Ecto neural progenitor cell (in vitro differentiated cells): Measurements from ENCODE around the gene CCR7.

ENCODE experiments used
- DNase-seq: peaks from one replicate; pipeline ENCODE4 v3.0.0-alpha.2; 2018; ENCODE audit warnings: low spot score

The CCR7 gene

GRCh38 chr17:40534371-40535189, 30.7 kb downstream of the CCR7 start:
- no peak for DNase-seq

DNA sequence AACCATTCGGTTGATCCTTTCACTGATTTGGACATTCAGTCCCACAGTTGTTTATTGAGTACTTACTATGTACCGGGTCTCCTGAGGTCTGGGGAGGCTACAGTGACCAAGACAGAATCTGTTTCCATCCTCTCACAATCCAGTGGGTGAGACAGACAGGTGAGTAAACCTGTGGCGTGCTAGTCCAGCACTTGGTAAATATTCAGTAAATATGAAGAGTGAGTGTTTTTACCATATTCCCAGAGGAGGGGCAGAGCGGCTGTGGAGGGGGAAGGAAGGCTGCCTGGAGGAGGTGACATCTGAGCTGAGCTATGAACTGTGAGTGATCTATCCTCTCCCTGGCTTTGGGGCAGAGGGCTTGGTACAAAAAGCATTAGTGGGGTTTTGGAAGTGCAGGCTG, 31.4 kb downstream of the CCR7 start:
- no peak for DNase-seq

DNA sequence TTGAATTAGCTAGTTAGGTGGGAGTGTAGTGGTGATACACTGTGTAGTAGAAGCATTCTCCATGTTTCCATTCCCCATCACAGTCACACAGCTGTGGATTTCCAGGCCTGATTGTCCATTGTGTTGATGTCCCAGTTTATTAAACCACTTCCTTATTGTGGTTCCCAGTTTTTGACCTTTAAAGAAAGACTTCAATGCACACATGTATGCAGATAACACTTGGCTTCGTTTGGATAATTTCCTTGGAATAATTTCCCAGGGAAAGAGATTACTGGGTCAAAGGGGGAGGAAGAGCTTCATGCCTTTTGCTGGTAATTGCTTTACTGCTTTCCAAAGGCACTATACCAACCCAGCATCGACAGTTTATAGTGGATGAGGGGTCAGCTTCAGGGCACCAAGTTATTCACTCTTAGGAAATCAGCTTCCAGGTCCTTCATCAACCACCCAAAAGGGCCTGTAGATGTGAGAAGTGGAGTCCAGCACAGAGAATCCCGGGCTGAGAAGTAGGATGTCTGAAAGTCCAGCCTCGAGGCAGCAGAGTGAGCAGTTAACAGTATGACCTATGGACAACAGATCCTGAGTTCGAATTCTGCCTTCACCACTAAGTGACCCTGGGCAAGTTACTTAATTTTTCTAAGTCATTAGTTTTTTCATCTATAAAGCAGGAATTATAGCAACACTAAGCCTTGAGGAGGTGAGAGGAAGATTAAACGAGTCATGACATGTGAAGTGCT, 32.6 kb downstream of the CCR7 start:
- DNase-seq = no peak

DNA sequence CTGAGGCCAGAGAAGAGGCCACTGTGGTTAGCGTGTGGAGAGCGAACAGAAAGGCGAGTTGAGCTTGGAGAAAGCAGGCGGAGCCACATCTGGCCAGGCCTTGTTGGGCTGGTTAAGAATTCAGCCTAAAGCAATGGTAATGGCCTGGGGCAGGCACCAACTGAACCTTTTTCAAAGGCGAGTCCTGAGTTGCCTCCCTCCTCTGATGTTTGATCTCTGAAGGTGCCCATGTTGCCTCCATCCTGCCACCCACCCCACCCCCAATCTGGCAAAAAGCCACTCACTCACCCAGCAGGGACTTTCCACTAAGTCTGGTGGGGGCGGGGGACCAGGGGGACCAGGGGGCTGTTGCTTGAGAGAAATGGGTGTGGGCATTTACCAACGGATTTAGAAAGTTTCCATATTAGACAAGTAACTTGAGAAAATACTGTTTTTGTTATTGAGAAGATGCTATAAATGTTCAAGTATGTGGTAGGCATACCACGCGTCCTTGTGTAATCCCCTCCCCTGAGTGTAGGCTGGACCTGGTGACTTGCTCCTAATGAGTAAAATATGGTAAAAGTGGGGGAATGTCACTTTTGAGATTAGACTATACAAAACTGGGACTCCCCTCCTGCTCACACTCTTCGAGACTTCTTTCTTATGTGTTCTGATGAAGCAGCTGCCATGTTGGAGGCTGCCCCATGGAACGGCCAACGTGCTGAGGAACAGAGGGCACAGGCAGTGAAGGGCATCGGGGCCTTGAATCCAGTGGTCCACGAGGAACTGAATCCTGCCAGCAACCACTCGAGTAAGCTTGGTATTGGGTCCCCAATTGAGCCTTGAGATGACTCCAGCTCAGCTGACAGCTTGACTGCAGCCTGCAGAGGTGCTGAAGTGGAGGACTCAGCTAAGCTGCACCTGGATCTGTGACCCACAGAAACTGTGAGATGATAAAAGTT, 34.0 kb downstream of the CCR7 start:
- no peak for DNase-seq

DNA sequence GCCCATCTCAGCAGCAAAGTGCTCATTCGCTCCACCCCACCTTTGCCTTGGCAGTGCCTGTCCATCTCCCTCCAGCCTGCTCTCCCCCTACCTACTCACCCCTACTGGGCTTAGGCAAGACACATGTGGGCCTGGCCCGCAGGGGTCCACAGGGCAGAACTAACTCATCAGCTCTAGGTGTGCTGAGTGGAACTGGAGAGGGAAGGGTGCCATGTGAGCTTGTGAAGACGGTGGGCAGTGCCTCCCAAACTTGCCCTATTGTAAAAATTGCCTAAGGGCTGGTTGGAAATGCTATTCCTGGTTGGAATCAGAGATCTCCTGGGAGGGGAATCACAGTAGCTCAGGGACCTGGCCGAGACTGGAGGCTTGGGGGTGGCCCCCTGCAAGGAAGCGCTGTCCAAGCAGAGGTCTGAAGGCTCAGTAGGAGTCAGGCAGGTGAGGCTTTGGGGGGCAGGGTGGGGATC, 34.7 kb downstream of the CCR7 start:
- DNase-seq = no peak

- no peak for DNase-seq
These were observed 35.3 kb downstream of the CCR7 start for GRCh38 chr17:40529991-40530390.

- DNase-seq = no peak
These were observed 36.4 kb downstream of the CCR7 start for GRCh38 chr17:40528692-40529417.

DNA sequence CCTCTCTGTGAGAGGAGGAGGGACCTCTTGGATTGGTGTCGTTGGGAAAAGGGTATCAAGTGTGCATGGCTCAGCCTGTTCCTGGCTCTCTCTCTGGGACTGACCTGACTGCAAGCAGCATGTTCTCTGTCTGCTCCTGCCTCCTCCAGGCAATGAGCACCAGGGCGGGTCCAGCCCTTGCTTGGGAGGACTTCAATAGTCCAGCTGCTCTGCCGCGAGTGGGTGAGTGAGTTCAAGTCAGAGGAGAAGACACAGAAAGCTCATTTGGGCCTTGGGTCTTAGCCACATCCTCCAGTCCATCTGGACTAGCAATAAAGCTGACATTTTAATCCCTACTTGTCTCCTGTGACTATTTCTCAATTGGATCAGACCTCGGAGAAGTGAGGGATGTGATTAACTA, 38.6 kb downstream of the CCR7 start:
- no peak for DNase-seq

GRCh38 chr17:40525294-40525693, 40.0 kb downstream of the CCR7 start:
- no peak for DNase-seq

DNA sequence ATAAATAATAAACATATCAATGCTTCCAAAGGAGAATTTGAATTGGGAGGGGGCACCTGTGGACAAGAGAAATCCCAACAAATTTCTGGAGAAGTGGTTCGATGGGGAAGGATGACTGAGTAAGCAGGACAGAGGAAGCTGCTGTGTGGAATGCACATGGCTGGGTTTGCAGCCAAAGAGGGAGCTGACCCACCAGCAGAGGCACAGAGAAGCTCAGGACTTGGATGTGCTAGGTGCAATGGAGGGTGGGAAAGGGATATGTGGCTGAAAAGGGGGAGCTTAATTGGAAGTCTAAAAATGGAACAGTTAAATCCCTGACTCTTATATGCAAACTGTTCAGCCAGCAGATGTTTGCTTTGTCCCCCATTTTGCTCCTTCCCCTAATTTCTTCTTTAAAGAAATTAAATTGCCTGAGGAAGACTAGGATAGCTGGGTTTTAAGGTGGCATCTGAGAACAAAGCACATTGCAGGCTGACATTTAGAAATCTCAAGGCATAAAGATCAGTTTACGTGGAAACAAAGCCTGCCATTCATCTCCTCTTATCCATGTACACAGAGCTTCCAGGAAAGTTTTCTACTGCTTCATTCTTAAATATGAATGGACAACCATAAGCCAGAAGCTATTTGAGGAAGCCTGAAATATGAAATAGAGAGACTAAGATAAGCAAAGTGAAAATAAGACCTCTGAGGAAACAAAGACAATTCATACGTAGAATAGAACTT, 40.9 kb downstream of the CCR7 start:
- no peak for DNase-seq

GRCh38 chr17:40522961-40523310, 42.3 kb downstream of the CCR7 start:
- no peak for DNase-seq

GRCh38 chr17:40522250-40522960, 42.9 kb downstream of the CCR7 start:
- DNase-seq = no peak

DNA sequence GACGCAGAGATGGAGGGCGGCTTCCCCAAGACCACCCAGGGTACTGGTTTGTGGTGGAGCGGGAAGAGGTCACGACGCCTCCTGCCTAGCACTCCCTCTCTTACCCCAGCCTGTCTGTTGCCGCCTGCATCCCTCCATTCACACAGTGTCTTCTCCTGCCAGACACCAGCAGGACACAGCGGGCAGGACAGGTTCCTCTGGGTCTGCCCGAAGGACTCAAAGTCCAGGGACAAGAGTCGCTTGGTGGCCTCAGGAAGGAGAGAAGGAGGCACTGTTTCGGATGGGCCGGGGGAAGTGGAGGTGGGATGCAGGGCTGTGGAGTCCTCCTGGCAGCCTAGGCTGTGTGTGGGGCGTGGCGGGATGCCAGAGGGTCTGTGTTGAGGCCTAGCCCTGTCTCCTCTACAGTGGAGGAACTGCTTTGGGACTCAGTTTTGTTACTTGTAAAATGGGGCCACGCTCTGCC, 44.2 kb downstream of the CCR7 start:
- DNase-seq = no peak

GRCh38 chr17:40519089-40519775, 46.0 kb downstream of the CCR7 start:
- DNase-seq = no peak

GRCh38 chr17:40518401-40519088, 46.7 kb downstream of the CCR7 start:
- no peak for DNase-seq

DNA sequence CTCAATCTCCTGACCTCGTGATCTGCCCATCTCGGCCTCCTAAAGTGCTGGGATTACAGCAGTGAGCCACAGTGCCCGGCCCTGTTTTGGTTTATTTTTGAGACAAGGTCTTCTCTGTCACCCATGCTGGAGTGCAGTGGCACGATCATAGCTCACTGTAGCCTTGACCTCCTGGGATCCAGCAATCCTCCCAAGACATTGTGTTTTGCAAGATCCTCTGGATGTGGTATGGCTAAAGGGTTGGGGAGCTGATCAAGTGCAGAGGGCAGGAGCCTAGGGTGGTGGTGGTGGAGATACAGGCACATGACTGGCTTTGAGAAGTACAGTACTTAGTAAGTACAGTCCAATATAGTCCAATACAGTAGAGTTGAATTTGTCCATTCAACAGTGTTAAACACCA, 47.3 kb downstream of the CCR7 start:
- DNase-seq = no peak

DNA sequence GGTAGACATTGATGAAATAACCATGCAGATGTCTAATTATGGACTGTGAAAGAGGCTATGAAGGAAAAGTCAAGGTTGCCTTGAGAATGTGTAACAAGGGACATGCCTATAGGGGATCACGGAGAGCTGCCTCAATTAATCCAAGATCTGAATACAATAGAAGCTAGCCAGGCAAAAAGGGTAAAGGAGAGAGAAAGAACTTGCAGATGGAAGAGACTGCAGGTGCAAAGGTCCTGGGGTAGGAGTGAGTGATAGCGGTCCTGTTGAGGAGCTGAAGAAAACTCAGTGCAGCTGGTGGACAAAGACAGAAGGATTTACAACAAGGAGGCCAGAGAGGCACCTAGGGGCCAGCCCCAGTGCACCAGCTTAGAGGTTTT, 48.0 kb downstream of the CCR7 start:
- DNase-seq = no peak

DNA sequence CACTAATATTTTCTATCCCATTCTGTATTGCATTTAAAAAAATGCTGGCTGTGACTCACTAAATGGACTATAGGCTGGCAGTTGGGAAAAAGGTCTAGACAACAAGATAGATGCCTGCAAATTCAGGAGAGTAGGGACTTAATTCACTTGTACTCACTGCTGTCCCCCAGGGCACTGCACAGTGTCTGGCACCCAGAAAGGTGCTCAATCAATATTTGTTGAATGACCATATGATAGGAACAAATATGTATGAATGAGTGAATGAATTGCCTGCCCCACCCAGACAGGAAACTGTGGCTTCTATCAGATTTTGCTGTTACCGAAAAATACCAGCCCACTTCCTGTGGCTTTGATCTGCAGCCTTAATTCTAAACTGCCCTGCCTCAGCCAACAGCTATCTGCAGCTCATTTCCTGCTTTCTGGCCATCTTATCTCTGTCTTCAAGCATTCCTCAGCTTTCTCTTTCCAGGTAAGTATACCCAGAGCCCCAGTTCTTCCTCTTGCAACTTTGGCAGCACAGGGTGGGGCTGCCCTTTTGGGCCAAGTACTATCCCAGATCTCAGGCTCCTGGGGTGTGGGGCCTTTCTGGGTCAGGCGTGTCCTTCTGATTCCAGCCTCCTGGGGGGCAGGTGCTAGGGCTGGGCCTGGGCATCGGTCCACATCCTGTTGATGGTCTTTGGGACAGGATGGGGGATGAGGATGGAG, 48.5 kb downstream of the CCR7 start:
- no peak for DNase-seq
